GM11168 (cell line): Measurements from ENCODE around the gene ARL4D.

ENCODE experiments used
- in situ Hi-C: fragments of 300-500 bp; cut with MboI; formaldehyde crosslinking; loops from one replicate; pipeline ENCODE4 v1.12.0; 2022; ENCODE audit warnings: low sequenced_read_pairs; ENCODE audit not compliant: unreplicated experiment

ARL4D gene

GRCh38 chr17:43368740-43369506, 29.9 kb upstream of the ARL4D start:
- in situ Hi-C loops: no loop called here

GRCh38 chr17:43369986-43370385, 28.8 kb upstream of the ARL4D start:
- in situ Hi-C loops: loop anchor here (10.0 kb wide), 1 partner anchor 115 kb away; the partner anchor contains the start of gene DHX8

GRCh38 chr17:43371227-43371821, 27.5 kb upstream of the ARL4D start:
- in situ Hi-C loops: loop anchor here (10.0 kb wide), 1 partner anchor 113 kb away; the partner anchor contains the start of gene DHX8

- in situ Hi-C loops: loop anchor here (10.0 kb wide), 1 partner anchor 112 kb away; the partner anchor contains the start of gene DHX8
Measured at GRCh38 chr17:43372273-43372911, 26.4 kb upstream of the ARL4D start.

GRCh38 chr17:43373356-43373755, 25.4 kb upstream of the ARL4D start:
- in situ Hi-C loops: loop anchor here (10.0 kb wide), 1 partner anchor 111 kb away; the partner anchor contains the start of gene DHX8

- in situ Hi-C loops: loop anchor here (10.0 kb wide), 1 partner anchor 109 kb away; the partner anchor contains the start of gene DHX8
Measured at GRCh38 chr17:43375915-43376314, 22.9 kb upstream of the ARL4D start.

GRCh38 chr17:43377056-43377810, 21.6 kb upstream of the ARL4D start:
- in situ Hi-C loops: loop anchor here (10.0 kb wide), 1 partner anchor 108 kb away; the partner anchor contains the start of gene DHX8

- in situ Hi-C loops: loop anchor here (10.0 kb wide), 1 partner anchor 106 kb away; the partner anchor contains the start of gene DHX8
Measured at GRCh38 chr17:43378766-43379165, 20.0 kb upstream of the ARL4D start.

- in situ Hi-C loops: no loop called here
Measured at GRCh38 chr17:43380307-43380706, 18.5 kb upstream of the ARL4D start.

- in situ Hi-C loops: no loop called here
Measured at GRCh38 chr17:43381204-43381603, 17.6 kb upstream of the ARL4D start.

GRCh38 chr17:43381621-43382020, 17.2 kb upstream of the ARL4D start:
- in situ Hi-C loops: no loop called here

- in situ Hi-C loops: no loop called here
Measured at GRCh38 chr17:43382776-43383175, 16.0 kb upstream of the ARL4D start.

- in situ Hi-C loops: no loop called here
Measured at GRCh38 chr17:43383372-43383771, 15.4 kb upstream of the ARL4D start.

GRCh38 chr17:43383826-43384475, 14.8 kb upstream of the ARL4D start:
- in situ Hi-C loops: no loop called here

GRCh38 chr17:43384476-43384862, 14.3 kb upstream of the ARL4D start:
- in situ Hi-C loops: no loop called here

GRCh38 chr17:43385046-43385831, 13.6 kb upstream of the ARL4D start:
- in situ Hi-C loops: no loop called here

GRCh38 chr17:43388359-43389045, 10.3 kb upstream of the ARL4D start:
- in situ Hi-C loops: no loop called here
